Loucy (cell line): ENCODE measurements around the gene LAMA4.
A peak's percentile ranks its signal among the peaks of the same experiment; 100 is the strongest.

Experiments
- H2AFZ ChIP-seq: fragments of 200-600 bp; sonication (generic); 2 replicates; pipeline ENCODE4 v1.6.0; 2016; ENCODE audit warnings: antibody characterized with exemption, mild to moderate bottlenecking, low read length, moderate library complexity
- H3F3A ChIP-seq: fragments of 200-600 bp; 2 replicates; pipeline ENCODE4 v1.6.0; 2016; ENCODE audit warnings: antibody characterized with exemption, low read depth, mild to moderate bottlenecking
- H3K27me3 ChIP-seq: fragments of 200-600 bp; sonication (generic); 2 replicates; pipeline ENCODE4 v1.6.1; 2014; ENCODE audit warnings: low read length, mild to moderate bottlenecking; ENCODE audit not compliant: insufficient read depth, poor library complexity, severe bottlenecking
- H3K36me3 ChIP-seq: fragments of 200-600 bp; sonication (generic); 2 replicates; pipeline ENCODE4 v1.6.1; 2016; ENCODE audit warnings: low read length; ENCODE audit not compliant: insufficient read depth
- H3K4me1 ChIP-seq: fragments of 200-600 bp; sonication (generic); 2 replicates; pipeline ENCODE4 v1.5.1; 2014; ENCODE audit warnings: low read length, mild to moderate bottlenecking; ENCODE audit not compliant: insufficient read depth, poor library complexity, severe bottlenecking
- H3K4me2 ChIP-seq: fragments of 200-600 bp; sonication (generic); 2 replicates; pipeline ENCODE4 v1.6.0; 2014; ENCODE audit warnings: antibody characterized with exemption, low read length, low read depth, mild to moderate bottlenecking; ENCODE audit not compliant: poor library complexity, severe bottlenecking
- H3K4me3 ChIP-seq: fragments of 200-600 bp; sonication (generic); 2 replicates; pipeline ENCODE4 v1.5.1; 2014; ENCODE audit warnings: low read length, mild to moderate bottlenecking, mixed read lengths; ENCODE audit not compliant: poor library complexity, severe bottlenecking
- H3K79me2 ChIP-seq: fragments of 200-600 bp; sonication (generic); 2 replicates; pipeline ENCODE4 v1.6.1; 2014; ENCODE audit warnings: low read length; ENCODE audit not compliant: insufficient read depth
- H3K9ac ChIP-seq: fragments of 200-600 bp; sonication (generic); 2 replicates; pipeline ENCODE4 v1.6.0; 2014; ENCODE audit warnings: mild to moderate bottlenecking, low read depth, low read length, moderate library complexity; ENCODE audit not compliant: poor library complexity, severe bottlenecking
- H3K9me2 ChIP-seq: fragments of 200-600 bp; sonication (generic); replicated peaks from 2 replicates; pipeline ENCODE4 v1.6.1; 2016; ENCODE audit warnings: low read depth, low read length, mixed read lengths
- H3K9me3 ChIP-seq: fragments of 200-600 bp; sonication (generic); 2 replicates; pipeline ENCODE4 v1.6.1; 2014; ENCODE audit warnings: mild to moderate bottlenecking, antibody characterized with exemption, low read length, low read depth; ENCODE audit not compliant: insufficient read depth
- H4K20me1 ChIP-seq: fragments of 200-600 bp; sonication (generic); 2 replicates; pipeline ENCODE4 v1.6.0; 2014; ENCODE audit warnings: antibody characterized with exemption, low read length, mild to moderate bottlenecking; ENCODE audit not compliant: insufficient read depth, poor library complexity, severe bottlenecking
- CTCF ChIP-seq: fragments of 200-600 bp; sonication (generic); conservative IDR thresholded peaks from 2 replicates; pipeline ENCODE4 v1.5.1; 2014; ENCODE audit warnings: mild to moderate bottlenecking, antibody characterized with exemption, low read length
- EZH2phosphoT487 ChIP-seq: fragments of 200-600 bp; IDR thresholded peaks from 2 replicates; pipeline ENCODE4 v1.6.1; 2018; ENCODE audit warnings: antibody characterized with exemption, mild to moderate bottlenecking, moderate library complexity, borderline replicate concordance

LAMA4 gene

GRCh38 chr6:112148103-112148502, 106.3 kb downstream of the LAMA4 start:
- Histone ChIP-seq H4K20me1 (no peaks in the 10 kb centered on the region), H3K4me1 (no peaks in the 10 kb centered on the region), H3K9ac (no peak overlapping the region), H3K9me3 (no peaks in the 10 kb centered on the region), H3K79me2 (no peaks in the 10 kb centered on the region), H3K4me2 (no peak overlapping the region), H3K27me3 (no peaks in the 10 kb centered on the region), H3K36me3 (no peaks in the 10 kb centered on the region), H3F3A (no peaks in the 10 kb centered on the region), H2AFZ (no peak overlapping the region), H3K9me2 (no peaks in the 10 kb centered on the region), H3K4me3 (no peak overlapping the region)
- no peak for TF ChIP-seq EZH2phosphoT487

GRCh38 chr6:112145080-112145573, 109.2 kb downstream of the LAMA4 start:
- TF ChIP-seq CTCF (peak; percentile 11; the same call in 1 of the 2 replicates), EZH2phosphoT487 (no peak)
- Histone ChIP-seq H3K4me2 (no peak overlapping the region), H4K20me1 (no peaks in the 10 kb centered on the region), H3K4me1 (peaks cover 4% of the 10 kb centered on the region), H3F3A (no peaks in the 10 kb centered on the region), H3K9me2 (no peaks in the 10 kb centered on the region), H3K27me3 (no peaks in the 10 kb centered on the region), H3K9ac (no peak overlapping the region), H3K9me3 (no peaks in the 10 kb centered on the region), H3K36me3 (no peaks in the 10 kb centered on the region), H2AFZ (peak overlapping the region; percentile 50; the same call in 1 of the 2 replicates), H3K4me3 (no peak overlapping the region), H3K79me2 (no peaks in the 10 kb centered on the region)

- no peaks in the 10 kb centered on the region for H3K79me2 ChIP-seq
- TF ChIP-seq EZH2phosphoT487 (no peak), CTCF (no peak)
- no peaks in the 10 kb centered on the region for H3K36me3 ChIP-seq
- no peaks in the 10 kb centered on the region for H3K27me3 ChIP-seq
- H3K9me2 ChIP-seq, result no peaks in the 10 kb centered on the region
- H3K9me3 ChIP-seq, result no peaks in the 10 kb centered on the region
- peak overlapping the region; percentile 50; the same call in 1 of the 2 replicates for H2AFZ ChIP-seq
- peaks cover 4% of the 10 kb centered on the region for H3K4me1 ChIP-seq
- no peaks in the 10 kb centered on the region for H3F3A ChIP-seq
- no peak overlapping the region for H3K9ac ChIP-seq
- no peaks in the 10 kb centered on the region for H4K20me1 ChIP-seq
- H3K4me2 ChIP-seq, result no peak overlapping the region
- no peak overlapping the region for H3K4me3 ChIP-seq
These were observed 110.0 kb downstream of the LAMA4 start for GRCh38 chr6:112144145-112144926.

- Histone ChIP-seq H3K9me2 (no peaks in the 10 kb centered on the region), H3K4me2 (no peak overlapping the region), H3K9ac (no peak overlapping the region), H3K27me3 (no peaks in the 10 kb centered on the region), H3K9me3 (no peaks in the 10 kb centered on the region), H3K79me2 (no peaks in the 10 kb centered on the region), H3K36me3 (no peaks in the 10 kb centered on the region), H3K4me1 (peaks cover 4% of the 10 kb centered on the region), H4K20me1 (no peaks in the 10 kb centered on the region), H3K4me3 (no peak overlapping the region), H2AFZ (no peak overlapping the region), H3F3A (no peaks in the 10 kb centered on the region)
- no peak for TF ChIP-seq EZH2phosphoT487
- no peak for TF ChIP-seq CTCF
These were observed 112.7 kb downstream of the LAMA4 start for GRCh38 chr6:112141707-112142106.
